H1 (cell line): ENCODE results near the gene KLF13. TPM values are rescaled to one million over a fixed set of nuclear protein-coding genes. Genes with fewer than 3 reads are reported as not detected.
A peak's percentile ranks its signal among the peaks of the same experiment; 100 is the strongest.

ENCODE experiments used
- CTCF ChIA-PET: fragments of 300-600 bp; sonication (Branson Sonifier 250); formaldehyde crosslinking; loops from one replicate; lab custom pipeline; 2021; ENCODE audit not compliant: partially characterized antibody; lab: Charles Lee
- POLR2A ChIA-PET: fragments of 300-600 bp; sonication (Branson Sonifier 250); formaldehyde crosslinking; loops from one replicate; lab custom pipeline; 2021; ENCODE audit warnings: inconsistent platforms; ENCODE audit not compliant: partially characterized antibody; lab: Charles Lee
- DNase-seq, 2 experiments: peaks; one replicate each; pipeline versions ENCODE4 v3.0.0 to v3.0.0-alpha.2; 2010 to 2022; ENCODE audit warnings: low spot score in 2 of 2, low read depth in 1 of 2, mixed read lengths in 1 of 2
- FAIRE-seq: peaks from 2 replicates; lab custom pipeline; 2011; peaks lifted over from hg19 to GRCh38; lab: Jason Lieb, UNC
- H2AFZ ChIP-seq: 2 replicates; pipeline ENCODE4 v1.8.1; 2012; ENCODE audit warnings: low read length, inconsistent platforms
- H2AK5ac ChIP-seq: 2 replicates; pipeline ENCODE4 v1.6.1; 2013; ENCODE audit warnings: low read depth, low read length
- H2BK120ac ChIP-seq: replicated peaks from 2 replicates; pipeline ENCODE3; 2013; ENCODE audit warnings: low read depth, low read length, inconsistent platforms
- H2BK12ac ChIP-seq: 2 replicates; pipeline ENCODE4 v1.6.1; 2013; ENCODE audit warnings: low read depth, low read length
- H2BK15ac ChIP-seq: 2 replicates; pipeline ENCODE4 v1.6.1; 2013; ENCODE audit warnings: low read length
- H2BK20ac ChIP-seq: 2 replicates; pipeline ENCODE4 v1.6.1; 2013; ENCODE audit warnings: low read length
- H2BK5ac ChIP-seq: 2 replicates; pipeline ENCODE4 v1.6.1; 2013; ENCODE audit warnings: low read depth, low read length
- H3K14ac ChIP-seq: 2 replicates; pipeline ENCODE4 v1.6.1; 2013; ENCODE audit warnings: inconsistent platforms; ENCODE audit not compliant: insufficient read length
- H3K18ac ChIP-seq: 2 replicates; pipeline ENCODE4 v1.6.1; 2013; ENCODE audit warnings: low read length; ENCODE audit errors: extremely low read depth
- H3K23ac ChIP-seq: 2 replicates; pipeline ENCODE4 v1.6.1; 2013; ENCODE audit warnings: inconsistent platforms; ENCODE audit not compliant: insufficient read length
- H3K23me2 ChIP-seq: 2 replicates; pipeline ENCODE4 v1.6.1; 2013; ENCODE audit warnings: low read depth, low read length
- H3K27ac ChIP-seq: 2 replicates; pipeline ENCODE4 v1.6.1; 2011; ENCODE audit warnings: low read depth, low read length, inconsistent platforms
- H3K27me3 ChIP-seq, 4 experiments: replicated peaks in 1 of 4; 1 replicate in 1 of 4; 2 replicates in 3 of 4; pipeline versions ENCODE4 v1.6.1 to v1.8.1; 2011 to 2013; ENCODE audit warnings: low read length in 3 of 4, mild to moderate bottlenecking in 3 of 4, inconsistent platforms in 2 of 4, mixed read lengths in 2 of 4, moderate library complexity in 1 of 4; ENCODE audit not compliant: control insufficient read depth in 3 of 4, insufficient read depth in 3 of 4; ENCODE audit errors: extremely low read depth in 1 of 4
- H3K36me3 ChIP-seq, 4 experiments: 2 replicates each; pipeline versions ENCODE4 v1.6.1 to v1.8.1; 2011 to 2013; ENCODE audit warnings: mild to moderate bottlenecking in 4 of 4, low read length in 3 of 4, moderate library complexity in 2 of 4, control low read depth in 1 of 4, inconsistent platforms in 1 of 4; ENCODE audit not compliant: insufficient read depth in 4 of 4, control insufficient read depth in 2 of 4
- H3K4ac ChIP-seq: replicated peaks from 2 replicates; pipeline ENCODE3; 2013; ENCODE audit warnings: low read length, low read depth, mixed read lengths, inconsistent platforms; ENCODE audit not compliant: insufficient read length
- H3K4me1 ChIP-seq, 4 experiments: replicated peaks in 1 of 4; 1 replicate in 1 of 4; 2 replicates in 3 of 4; pipeline versions ENCODE4 v1.6.1 to v1.8.1; 2011 to 2013; ENCODE audit warnings: low read length in 3 of 4, inconsistent platforms in 2 of 4, mixed read lengths in 1 of 4; ENCODE audit not compliant: insufficient read depth in 4 of 4, control insufficient read depth in 3 of 4
- H3K4me2 ChIP-seq, 2 experiments: 2 replicates each; pipeline versions ENCODE4 v1.6.1 to v1.8.1; 2011 to 2013; ENCODE audit warnings: low read depth in 2 of 2, low read length in 2 of 2, control low read depth in 1 of 2, inconsistent platforms in 1 of 2, mild to moderate bottlenecking in 1 of 2; ENCODE audit not compliant: insufficient read depth in 1 of 2
- H3K4me3 ChIP-seq, 4 experiments: fragments of 200-600, 300-600 bp in 1 of 4; sonication (generic), shearing (Covaris generic), sonication (Bioruptor Twin) in 1 of 4; 2 replicates each; pipeline versions ENCODE4 v1.5.1 to v1.8.1; 2011 to 2016; ENCODE audit warnings: low read length in 4 of 4, low read depth in 3 of 4, control low read depth in 2 of 4, inconsistent platforms in 2 of 4, mild to moderate bottlenecking in 2 of 4, mixed read lengths in 1 of 4, moderate library complexity in 1 of 4; ENCODE audit not compliant: insufficient read depth in 2 of 4; ENCODE audit errors: extremely low read depth in 1 of 4
- H3K56ac ChIP-seq: replicated peaks from 2 replicates; pipeline ENCODE3; 2013; ENCODE audit warnings: low read depth, mild to moderate bottlenecking, mixed read lengths, low read length, inconsistent platforms; ENCODE audit not compliant: insufficient read length
- H3K79me1 ChIP-seq: 2 replicates; pipeline ENCODE4 v1.6.1; 2013; ENCODE audit warnings: low read depth, low read length, control low read depth
- H3K79me2 ChIP-seq, 2 experiments: 2 replicates each; pipeline versions ENCODE4 v1.6.1 to v1.8.1; 2012 to 2013; ENCODE audit warnings: low read length in 2 of 2, mild to moderate bottlenecking in 2 of 2, inconsistent platforms in 1 of 2; ENCODE audit not compliant: insufficient read depth in 2 of 2, control insufficient read depth in 1 of 2
- H3K9ac ChIP-seq, 4 experiments: replicated peaks in 1 of 4; 1 replicate in 1 of 4; 2 replicates in 3 of 4; pipeline versions ENCODE4 v1.6.1 to v1.8.1; 2011 to 2013; ENCODE audit warnings: low read depth in 3 of 4, low read length in 3 of 4, control low read depth in 2 of 4, mild to moderate bottlenecking in 2 of 4, moderate library complexity in 2 of 4, inconsistent platforms in 1 of 4; ENCODE audit errors: extremely low read depth in 1 of 4
- H3K9me3 ChIP-seq, 2 experiments: 2 replicates each; pipeline versions ENCODE4 v1.6.1 to v1.8.1; 2012 to 2013; ENCODE audit warnings: mild to moderate bottlenecking in 2 of 2, moderate library complexity in 2 of 2, control low read depth in 1 of 2, inconsistent platforms in 1 of 2, low read depth in 1 of 2, low read length in 1 of 2, mixed read lengths in 1 of 2; ENCODE audit not compliant: insufficient read depth in 2 of 2
- H4K20me1 ChIP-seq, 2 experiments: replicated peaks in 1 of 2; 2 replicates each; pipeline versions ENCODE3 to v1.8.1; 2011 to 2013; ENCODE audit warnings: inconsistent platforms in 2 of 2, low read length in 2 of 2, mild to moderate bottlenecking in 1 of 2; ENCODE audit not compliant: insufficient read depth in 2 of 2, control insufficient read depth in 1 of 2
- H4K5ac ChIP-seq: 2 replicates; pipeline ENCODE4 v1.6.1; 2013; ENCODE audit warnings: low read length, low read depth, mixed read lengths, inconsistent platforms; ENCODE audit not compliant: insufficient read length
- H4K8ac ChIP-seq: 2 replicates; pipeline ENCODE4 v1.8.0; 2013; ENCODE audit warnings: mild to moderate bottlenecking, moderate library complexity, low read length, inconsistent platforms; ENCODE audit not compliant: insufficient read depth; ENCODE audit errors: extremely low read depth
- H4K91ac ChIP-seq: replicated peaks from 2 replicates; pipeline ENCODE3; 2013; ENCODE audit warnings: low read length, mixed read lengths, inconsistent platforms; ENCODE audit not compliant: insufficient read length
- BACH1 ChIP-seq: IDR thresholded peaks from 2 replicates; pipeline ENCODE4 v1.6.1; 2012; ENCODE audit warnings: low read length, improper control_type of control experiment
- BRCA1 ChIP-seq: IDR thresholded peaks from 2 replicates; pipeline ENCODE4 v1.6.1; 2012; ENCODE audit warnings: low read depth, low read length, improper control_type of control experiment
- CBX5 ChIP-seq: fragments of 300-800, 300-1000 bp; sonication (generic); IDR thresholded peaks from 2 replicates; pipeline ENCODE4 v1.7.1; 2016; ENCODE audit warnings: antibody characterized with exemption, low read length, low read depth
- GTF2F1 ChIP-seq: IDR thresholded peaks from 2 replicates; pipeline ENCODE4 v1.6.1; 2012; ENCODE audit warnings: low read depth, low read length, improper control_type of control experiment, borderline replicate concordance
- JUN ChIP-seq: IDR thresholded peaks from 2 replicates; pipeline ENCODE4 v1.6.1; 2011; ENCODE audit warnings: low read depth, mild to moderate bottlenecking, improper control_type of control experiment, low read length
- JUND ChIP-seq: IDR thresholded peaks from 2 replicates; pipeline ENCODE4 v1.6.1; 2011; ENCODE audit warnings: mild to moderate bottlenecking, improper control_type of control experiment, low read length
- KDM1A ChIP-seq: fragments of 200-600, 300-600 bp; sonication (generic); IDR thresholded peaks from 2 replicates; pipeline ENCODE4 v1.7.1; 2016; ENCODE audit warnings: mild to moderate bottlenecking, low read length, borderline replicate concordance
- MAFK ChIP-seq: IDR thresholded peaks from 2 replicates; pipeline ENCODE4 v1.6.1; 2012; ENCODE audit warnings: low read depth, mild to moderate bottlenecking, improper control_type of control experiment, low read length
- RAD21 ChIP-seq, 2 experiments: IDR thresholded peaks in 1 of 2; conservative IDR thresholded peaks in 1 of 2; 2 replicates each; pipeline ENCODE4 v1.6.1; 2011; ENCODE audit warnings: low read depth in 2 of 2, low read length in 2 of 2, improper control_type of control experiment in 1 of 2, inconsistent platforms in 1 of 2, mild to moderate bottlenecking in 1 of 2, moderate library complexity in 1 of 2
- SP1 ChIP-seq: IDR thresholded peaks from 2 replicates; pipeline ENCODE4 v1.6.1; 2011; ENCODE audit warnings: low read depth, low read length
- SP2 ChIP-seq: IDR thresholded peaks from 2 replicates; pipeline ENCODE4 v1.6.1; 2012; ENCODE audit warnings: mild to moderate bottlenecking, low read length, inconsistent platforms
- SP4 ChIP-seq: IDR thresholded peaks from 2 replicates; pipeline ENCODE4 v1.6.1; 2012; ENCODE audit warnings: low read length, inconsistent platforms
- SUZ12 ChIP-seq: fragments of 200-600 bp; sonication (generic); IDR thresholded peaks from 2 replicates; pipeline ENCODE4 v1.6.1; 2012; ENCODE audit warnings: mild to moderate bottlenecking, inconsistent platforms, low read length, moderate library complexity, mixed read lengths
- WGBS, 2 experiments: shearing (Covaris generic) in 1 of 2; methylation state at CpG; one replicate each; pipeline versions ENCODE4 v1.1.6 to v1.1.7; 2013 to 2015; ENCODE audit warnings: low lambda C conversion rate in 2 of 2, mixed read lengths in 2 of 2, inconsistent platforms in 1 of 2, low coverage in 1 of 2, missing lambda C conversion rate in 1 of 2; ENCODE audit not compliant: insufficient replicate concordance in 2 of 2, insufficient coverage in 1 of 2, insufficient read length in 1 of 2; ENCODE audit errors: extremely low coverage in 1 of 2, missing lambda C conversion rate in 1 of 2; 5-methylcytosine and 5-hydroxymethylcytosine counted together
- polyA plus RNA-seq, 7 experiments: library from polyadenylated mRNA; depleted of rRNA in 3 of 7; stranded (reverse) in 5 of 7; unstranded in 2 of 7; fragments of >200 nt in 5 of 7; fragments of 200-250 nt in 2 of 7; gene quantifications; 1 replicate in 5 of 7; 2 replicates in 1 of 7; 4 replicates in 1 of 7; pipeline versions ENCODE4 v1.2.1 to v1.2.3, GENCODE V29; 2011 to 2013; ENCODE audit warnings: missing spikeins in 2 of 7, mixed read lengths in 2 of 7
- total RNA-seq: library from RNA; stranded (reverse); fragmentation: NEBNext Ultra II Directional; extraction: Animal tissue kit (Norgen Biotek cat#: 25700); gene quantifications from 2 replicates; pipeline ENCODE4 v1.2.1, GENCODE V29; 2021
- TF ChIP-seq, protein P1 (sequence below): IDR thresholded peaks from 2 replicates; pipeline ENCODE4 v1.6.1; 2012; ENCODE audit warnings: inconsistent platforms
- TF ChIP-seq, protein P2 (sequence below): IDR thresholded peaks from 2 replicates; pipeline ENCODE4 v1.6.1; 2011; ENCODE audit warnings: low read depth, mild to moderate bottlenecking, low read length; ENCODE audit not compliant: insufficient read depth

The KLF13 gene
- total and polyA plus RNA-seq, 2 of the 8 experiments (the other 6 are each of a cell fraction or from before 2014, with no cell fraction given): 18.3 to 33.4 TPM

DNA sequence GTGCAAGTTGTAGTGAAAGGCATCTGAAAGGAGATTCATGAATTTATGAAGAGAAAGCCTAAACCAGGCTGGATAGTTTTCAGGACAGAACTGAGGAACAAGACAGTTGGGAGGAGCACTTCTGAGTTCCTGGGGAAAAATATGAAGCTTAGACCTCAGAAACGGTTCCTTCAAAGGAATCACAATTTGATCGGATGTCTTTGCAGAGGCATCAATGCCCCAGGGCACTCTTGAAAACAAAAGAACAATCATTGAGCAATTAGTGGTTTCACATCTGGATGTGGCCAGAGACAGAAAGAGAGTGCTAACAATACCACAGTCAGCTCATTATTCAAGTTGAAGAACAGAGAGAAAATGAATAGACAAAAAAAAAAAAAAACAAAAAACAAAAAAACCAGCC lies 86.2 kb downstream of the KLF13 start:
- 88% methylated on average over 2 of the region's 2 CpGs; no CpG with 5 or more reads in 1 of the 2 experiments for WGBS, 2 experiments
- Histone ChIP-seq H3K27ac (no peak overlapping the region), H2BK120ac (no peak overlapping the region), H2BK12ac (no peak overlapping the region), H2AK5ac (no peak overlapping the region), H3K4me3 (no peak overlapping the region), H2AFZ (peak overlapping the region; percentile 41; the same call in 1 of the 2 replicates), H3K9ac (no peak overlapping the region), H3K4me2 (no peak overlapping the region), H3K23me2 (peaks cover 2% of the 10 kb centered on the region; the same call in 1 of the 2 replicates), H3K4ac (no peak overlapping the region), H3K23ac (no peak overlapping the region), H3K79me2 (no peaks in the 10 kb centered on the region), H3K79me1 (no peaks in the 10 kb centered on the region), H3K9me3 (peaks cover 0 to 4% of the 10 kb centered on the region in 2 experiments; a peak in 1 of 4 replicates), H3K14ac (no peak overlapping the region), H3K36me3 (no peaks in the 10 kb centered on the region), H4K5ac (no peak overlapping the region), H3K18ac (no peak overlapping the region), H2BK5ac (no peak overlapping the region), H2BK20ac (no peak overlapping the region), H3K56ac (no peak overlapping the region), H2BK15ac (no peak overlapping the region), H3K4me1 (no peaks in the 10 kb centered on the region), H3K27me3 (no peaks in the 10 kb centered on the region), H4K8ac (no peak overlapping the region), H4K91ac (no peak overlapping the region), H4K20me1 (no peaks in the 10 kb centered on the region)
- FAIRE-seq (no peak), DNase-seq (no peak)
- CTCF ChIA-PET: interaction anchor here (0.7 to 1.5 kb wide), 4 partner anchors 15 to 46 kb away, joined by 3 to 8 read pairs (median 4); no protein-coding TSS in a partner anchor
- POLR2A ChIA-PET: no interaction called here
- TF ChIP-seq SP4 (no peak), BRCA1 (no peak), SUZ12 (no peak), SP2 (no peak), RAD21 (IDR thresholded peaks at IDR 0.05 in 1 of 2, conservative IDR thresholded peaks at IDR 0.05 in 1 of 2; ENCODE audit: low read depth in 2 of 2, low read length in 2 of 2) (no peak), MAFK (no peak), SP1 (no peak), GTF2F1 (no peak), KDM1A (no peak), JUND (no peak), CBX5 (no peak), JUN (no peak), BACH1 (no peak)
- TF ChIP-seq, protein P1, sequence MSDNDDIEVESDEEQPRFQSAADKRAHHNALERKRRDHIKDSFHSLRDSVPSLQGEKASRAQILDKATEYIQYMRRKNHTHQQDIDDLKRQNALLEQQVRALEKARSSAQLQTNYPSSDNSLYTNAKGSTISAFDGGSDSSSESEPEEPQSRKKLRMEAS: no peak
- TF ChIP-seq, protein P2, sequence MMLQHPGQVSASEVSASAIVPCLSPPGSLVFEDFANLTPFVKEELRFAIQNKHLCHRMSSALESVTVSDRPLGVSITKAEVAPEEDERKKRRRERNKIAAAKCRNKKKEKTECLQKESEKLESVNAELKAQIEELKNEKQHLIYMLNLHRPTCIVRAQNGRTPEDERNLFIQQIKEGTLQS: no peak
